Measurements from ENCODE around the gene ACOT7. TPM values are rescaled to one million over a fixed set of nuclear protein-coding genes. Genes with fewer than 3 reads are reported as not detected.
A peak's percentile ranks its signal among the peaks of the same experiment; 100 is the strongest.

Gene ACOT7
- total RNA-seq, 1 experiment from 2014 or later = 70.2 TPM

DNA sequence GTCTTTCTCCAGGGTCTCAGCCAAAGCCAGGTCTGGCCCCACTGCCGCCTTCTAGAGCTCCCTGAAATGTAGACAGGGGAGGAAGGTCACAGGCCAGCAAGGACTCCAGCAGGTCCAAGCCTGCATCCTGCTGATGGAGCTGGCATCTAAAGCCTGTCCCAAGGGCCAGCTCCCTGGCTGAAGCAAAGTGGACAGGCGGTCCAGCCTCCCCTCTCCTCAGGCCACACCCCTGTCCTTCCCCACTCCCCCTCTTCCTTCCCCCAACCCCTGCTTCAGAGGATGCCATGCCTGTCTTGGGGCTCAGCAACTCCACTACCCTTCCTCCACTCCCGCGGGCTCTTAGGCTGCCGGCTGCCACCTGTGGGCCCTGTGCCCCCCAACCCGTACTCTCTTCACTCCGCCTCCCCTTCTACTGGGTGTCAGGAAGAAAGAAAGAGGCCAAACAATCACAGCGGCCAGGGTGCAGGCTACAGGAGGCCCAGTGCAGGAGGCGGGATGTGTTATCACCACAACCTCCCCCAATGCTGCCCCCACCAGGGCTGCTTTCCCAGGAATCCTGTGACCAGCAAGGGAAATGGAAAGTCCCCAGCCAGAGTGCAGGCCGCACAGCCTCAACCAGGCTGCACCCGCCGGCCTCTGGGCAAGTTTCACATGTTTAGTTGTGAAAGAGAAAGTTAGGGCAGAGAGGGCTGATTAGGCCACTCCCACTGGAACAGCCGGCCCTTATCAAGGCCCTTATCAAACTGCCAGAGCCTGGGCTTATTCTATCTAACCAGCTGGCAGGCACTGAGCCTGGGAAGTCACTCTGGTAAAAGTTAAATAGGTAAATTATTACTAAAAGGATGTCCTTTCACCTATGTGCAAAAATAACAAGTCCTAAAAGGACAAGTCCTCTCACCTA is 34.1 kb downstream of the ACOT7 start:
- Histone ChIP-seq H3K4me3 (no peak overlapping the region), H3K27me3 (ENCODE audit: insufficient read depth, low read depth) (no peaks in the 10 kb centered on the region), H3K36me3 (ENCODE audit: low read depth) (no peaks in the 10 kb centered on the region), H4K20me1 (ENCODE audit: insufficient read depth) (no peaks in the 10 kb centered on the region), H3K27ac (no peak overlapping the region), H3K79me2 (ENCODE audit: low read depth) (no peaks in the 10 kb centered on the region), H2AFZ (no peak overlapping the region), H3K4me2 (no peak overlapping the region), H3K4me1 (replicated peaks; ENCODE audit: insufficient read depth) (0 out of 2 replicates have a peak, but pooled peaks cover 5% of the 10 kb centered on the region), H3K9me2 (ENCODE audit: insufficient read depth) (no peaks in the 10 kb centered on the region), H3F3A (ENCODE audit: insufficient read depth, low read depth) (no peaks in the 10 kb centered on the region; the same call in 1 of the 2 replicates), H3K9me3 (ENCODE audit: insufficient read depth, low read depth) (no peaks in the 10 kb centered on the region)
- TF ChIP-seq, protein P1, sequence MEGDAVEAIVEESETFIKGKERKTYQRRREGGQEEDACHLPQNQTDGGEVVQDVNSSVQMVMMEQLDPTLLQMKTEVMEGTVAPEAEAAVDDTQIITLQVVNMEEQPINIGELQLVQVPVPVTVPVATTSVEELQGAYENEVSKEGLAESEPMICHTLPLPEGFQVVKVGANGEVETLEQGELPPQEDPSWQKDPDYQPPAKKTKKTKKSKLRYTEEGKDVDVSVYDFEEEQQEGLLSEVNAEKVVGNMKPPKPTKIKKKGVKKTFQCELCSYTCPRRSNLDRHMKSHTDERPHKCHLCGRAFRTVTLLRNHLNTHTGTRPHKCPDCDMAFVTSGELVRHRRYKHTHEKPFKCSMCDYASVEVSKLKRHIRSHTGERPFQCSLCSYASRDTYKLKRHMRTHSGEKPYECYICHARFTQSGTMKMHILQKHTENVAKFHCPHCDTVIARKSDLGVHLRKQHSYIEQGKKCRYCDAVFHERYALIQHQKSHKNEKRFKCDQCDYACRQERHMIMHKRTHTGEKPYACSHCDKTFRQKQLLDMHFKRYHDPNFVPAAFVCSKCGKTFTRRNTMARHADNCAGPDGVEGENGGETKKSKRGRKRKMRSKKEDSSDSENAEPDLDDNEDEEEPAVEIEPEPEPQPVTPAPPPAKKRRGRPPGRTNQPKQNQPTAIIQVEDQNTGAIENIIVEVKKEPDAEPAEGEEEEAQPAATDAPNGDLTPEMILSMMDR (conservative IDR thresholded peaks at IDR 0.05) = no peak
- TF ChIP-seq EZH2 (IDR thresholded peaks at IDR 0.05; ENCODE audit: low read depth) = no peak
- peak; percentile 42 to 55 for DNase-seq
- BruUV-seq (replicated peaks) = no TSS peak
- intact Hi-C loops (cut with micrococcal nuclease; ENCODE audit: unreplicated experiment) = loop anchor here (2.0 kb wide), 1 partner anchor 33 kb away; the partner anchor contains the start of gene ACOT7
- CTCF ChIA-PET = interaction anchor here (0.6 to 1.0 kb wide), 3 partner anchors 26 to 1150 kb away, joined by 3 to 6 read pairs (median 3); partner anchors contain the start of gene THAP3
- POLR2A ChIA-PET (ENCODE audit: unreplicated experiment) = interaction anchor here (0.7 to 1.6 kb wide), 2 partner anchors 27 to 64 kb away, joined by 4 to 7 read pairs; no protein-coding TSS in a partner anchor

DNA sequence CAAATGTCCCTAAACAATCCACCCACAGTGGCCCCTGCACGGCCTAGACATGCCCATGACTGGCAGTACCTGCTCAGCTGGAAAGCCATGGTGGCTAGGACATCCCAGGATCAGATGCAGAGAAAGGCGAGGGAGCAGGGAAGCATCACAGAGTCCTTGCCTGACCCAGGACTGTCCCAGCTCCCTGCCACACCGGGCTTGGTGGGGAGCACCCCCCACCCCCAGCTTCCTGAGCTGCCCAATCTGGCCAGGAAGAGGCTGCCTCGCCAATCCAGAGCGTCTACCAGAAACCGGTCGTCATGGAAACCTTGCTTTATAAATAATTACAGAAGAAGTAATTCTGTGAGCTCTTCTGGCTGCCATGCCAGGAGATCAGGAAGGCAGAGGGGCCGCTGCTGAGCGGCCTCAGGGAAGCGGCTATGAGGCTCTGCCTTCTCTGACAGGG is 34.8 kb downstream of the ACOT7 start:
- POLR2A ChIA-PET (ENCODE audit: unreplicated experiment) = interaction anchor here (0.5 to 1.6 kb wide), 3 partner anchors 33 to 64 kb away, joined by 7 to 9 read pairs (median 7); partner anchors contain the start of gene ACOT7
- no peak overlapping the region for H3K4me2 ChIP-seq
- intact Hi-C loops (cut with micrococcal nuclease; ENCODE audit: unreplicated experiment) = loop anchor here (2.0 kb wide), 1 partner anchor 34 kb away; the partner anchor contains the start of gene ACOT7

DNA sequence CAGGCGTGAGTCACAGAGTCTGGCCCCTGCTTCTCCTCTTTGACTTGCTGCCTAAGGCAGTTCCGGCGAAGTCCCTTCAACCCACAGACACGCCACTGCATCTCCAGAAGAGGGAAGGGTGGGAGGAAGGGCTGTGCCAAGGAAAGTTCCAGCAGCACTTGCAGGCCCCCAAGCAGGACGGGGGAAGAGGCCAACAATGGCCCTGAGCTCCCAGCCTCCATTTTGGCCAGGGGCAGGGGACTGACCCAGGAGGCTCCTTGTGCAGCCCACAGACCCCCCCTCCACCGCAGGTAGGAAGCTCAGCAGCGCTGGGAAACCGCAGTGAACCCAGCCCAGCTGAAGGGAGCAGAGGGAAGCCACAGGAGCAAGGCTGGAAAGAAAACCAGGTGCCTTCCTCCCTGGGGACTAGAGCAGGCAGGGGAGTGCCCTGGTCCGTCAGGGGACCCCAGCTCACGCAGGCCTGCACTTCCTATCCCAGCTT is 35.4 kb downstream of the ACOT7 start:
- no peaks in the 10 kb centered on the region for H3K27me3 ChIP-seq (ENCODE audit: insufficient read depth, low read depth)
- H3F3A ChIP-seq (ENCODE audit: insufficient read depth, low read depth) = no peaks in the 10 kb centered on the region
- no peak overlapping the region for H2AFZ ChIP-seq
- ChIA-PET CTCF (interaction anchor here (0.6 to 1.0 kb wide), 4 partner anchors 28 to 1151 kb away, joined by 3 to 5 read pairs (median 3); no protein-coding TSS in a partner anchor), POLR2A (ENCODE audit: unreplicated experiment) (interaction anchor here (0.5 to 1.6 kb wide), 3 partner anchors 34 to 65 kb away, joined by 7 to 9 read pairs (median 7); partner anchors contain the start of gene ACOT7)
- intact Hi-C loops (cut with micrococcal nuclease; ENCODE audit: unreplicated experiment) = loop anchor here (2.0 kb wide), 1 partner anchor 35 kb away; the partner anchor contains the start of gene ACOT7
- H3K79me2 ChIP-seq (ENCODE audit: low read depth) = no peaks in the 10 kb centered on the region
- no peaks in the 10 kb centered on the region for H3K36me3 ChIP-seq (ENCODE audit: low read depth)
- no peaks in the 10 kb centered on the region for H4K20me1 ChIP-seq (ENCODE audit: insufficient read depth)
- H3K4me1 ChIP-seq (replicated peaks; ENCODE audit: insufficient read depth) = peaks cover 9% of the 10 kb centered on the region; the same call in 1 of the 2 replicates
- H3K27ac ChIP-seq = no peak overlapping the region
- no peak overlapping the region for H3K4me3 ChIP-seq
- H3K9me3 ChIP-seq (ENCODE audit: insufficient read depth, low read depth) = no peaks in the 10 kb centered on the region
- DNase-seq = peak in 1 of 2 experiments; percentile 72
- no peak overlapping the region for H3K4me2 ChIP-seq
- H3K9me2 ChIP-seq (ENCODE audit: insufficient read depth) = no peaks in the 10 kb centered on the region
- TF ChIP-seq, protein P1 (conservative IDR thresholded peaks at IDR 0.05) = no peak
- TF ChIP-seq EZH2 (IDR thresholded peaks at IDR 0.05; ENCODE audit: low read depth) = no peak
- BruUV-seq (replicated peaks) = no TSS peak

More for the DNA sequence above, 34.8 kb downstream of the ACOT7 start:
- TF ChIP-seq EZH2 (IDR thresholded peaks at IDR 0.05; ENCODE audit: low read depth) = no peak
- CTCF ChIA-PET = interaction anchor here (0.6 to 1.0 kb wide), 3 partner anchors 27 to 1151 kb away, joined by 3 to 6 read pairs (median 3); partner anchors contain the start of gene THAP3
- peaks cover 10% of the 10 kb centered on the region; the same call in 1 of the 2 replicates for H3K4me1 ChIP-seq (replicated peaks; ENCODE audit: insufficient read depth)
- H3K36me3 ChIP-seq (ENCODE audit: low read depth) = no peaks in the 10 kb centered on the region
- no peak overlapping the region for H2AFZ ChIP-seq
- BruUV-seq (replicated peaks) = no TSS peak
- H3K9me2 ChIP-seq (ENCODE audit: insufficient read depth) = no peaks in the 10 kb centered on the region
- no peaks in the 10 kb centered on the region for H3K9me3 ChIP-seq (ENCODE audit: insufficient read depth, low read depth)
- no peaks in the 10 kb centered on the region for H3K79me2 ChIP-seq (ENCODE audit: low read depth)
- H3F3A ChIP-seq (ENCODE audit: insufficient read depth, low read depth) = no peaks in the 10 kb centered on the region; the same call in 1 of the 2 replicates
- no peak overlapping the region for H3K4me3 ChIP-seq
- H3K27me3 ChIP-seq (ENCODE audit: insufficient read depth, low read depth) = no peaks in the 10 kb centered on the region
- H3K27ac ChIP-seq = no peak overlapping the region
- DNase-seq = peak in 1 of 2 experiments; percentile 33
- H4K20me1 ChIP-seq (ENCODE audit: insufficient read depth) = no peaks in the 10 kb centered on the region
